NCI-H748 (cell line): Measurements from ENCODE around the gene KIAA1328.
"Not testable (repeated sequence)": the region's sequence is repeated elsewhere in the genome, so short reads cannot be mapped to it uniquely, and the experiment has no call there.

ENCODE experiments used
- DNase-seq: peaks from one replicate; lab custom pipeline; 2025; ENCODE audit not compliant: unreplicated experiment; lab: John Stamatoyannopoulos, UW

The KIAA1328 gene

DNA sequence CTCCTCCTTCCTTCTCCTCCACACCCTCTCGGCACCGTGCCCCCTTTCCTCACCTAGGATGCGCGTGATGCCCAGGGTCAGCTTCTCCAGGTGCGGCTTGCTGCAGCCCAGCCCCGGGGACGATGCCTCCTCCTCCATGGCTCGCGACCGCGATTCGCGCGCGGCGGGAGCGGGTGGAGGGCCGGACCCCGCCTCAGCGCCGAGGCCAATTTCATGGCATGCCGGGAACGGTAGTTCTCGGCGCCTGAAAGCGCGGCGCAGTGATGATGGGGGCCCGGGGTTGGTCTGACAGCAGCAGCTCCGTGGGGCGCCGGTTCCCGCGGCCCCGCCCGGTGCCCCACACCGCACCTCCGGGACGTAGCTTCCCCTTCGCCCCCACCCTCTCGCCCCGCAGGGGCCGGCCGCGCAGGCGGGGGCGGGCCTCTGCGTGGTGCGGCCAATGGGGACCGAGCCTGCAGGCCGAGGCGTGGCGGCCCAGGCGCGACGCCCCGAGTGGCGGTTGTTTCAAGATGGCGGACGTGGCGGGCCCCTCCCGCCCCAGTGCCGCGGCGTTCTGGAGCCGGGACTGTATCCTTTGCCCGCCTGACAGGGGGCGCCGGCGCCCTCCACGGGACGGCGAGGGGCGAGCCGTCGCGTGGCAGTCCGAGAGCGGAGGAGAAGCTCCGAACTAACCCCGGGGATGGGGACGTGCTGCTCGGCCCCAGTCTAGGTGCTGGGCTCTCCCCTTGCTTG lies at the start of gene KIAA1328, which contains the start of gene TPGS2:
KIAA1328 (plus strand) TSS at position 498 of the 732 bp plus-strand sequence; CDS start at position 510, 12 bp downstream.
TPGS2 (minus strand) TSS at position 373 of the 732 bp plus-strand sequence; CDS start at position 138, 235 bp downstream.
- peak; percentile 95 for DNase-seq

DNA sequence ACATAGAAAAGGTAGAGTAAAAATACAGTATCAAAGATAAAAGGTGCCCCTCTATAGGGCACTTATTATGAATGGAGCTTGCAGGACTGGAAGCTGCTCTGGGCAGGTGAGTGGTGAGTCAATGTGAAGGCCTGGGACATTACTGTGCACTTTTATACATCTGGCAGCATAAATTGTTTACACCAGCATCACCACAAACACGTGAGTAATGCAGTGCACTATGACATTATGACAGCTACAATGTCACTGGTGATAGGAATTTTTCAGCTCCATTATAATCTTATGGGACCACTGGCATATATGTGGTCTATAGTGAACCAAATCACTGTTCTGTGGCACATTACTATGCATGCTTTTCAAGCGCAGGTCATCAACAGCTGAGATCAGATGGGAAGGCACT lies 48.2 kb upstream of the KIAA1328 start:
- no peak for DNase-seq

DNA sequence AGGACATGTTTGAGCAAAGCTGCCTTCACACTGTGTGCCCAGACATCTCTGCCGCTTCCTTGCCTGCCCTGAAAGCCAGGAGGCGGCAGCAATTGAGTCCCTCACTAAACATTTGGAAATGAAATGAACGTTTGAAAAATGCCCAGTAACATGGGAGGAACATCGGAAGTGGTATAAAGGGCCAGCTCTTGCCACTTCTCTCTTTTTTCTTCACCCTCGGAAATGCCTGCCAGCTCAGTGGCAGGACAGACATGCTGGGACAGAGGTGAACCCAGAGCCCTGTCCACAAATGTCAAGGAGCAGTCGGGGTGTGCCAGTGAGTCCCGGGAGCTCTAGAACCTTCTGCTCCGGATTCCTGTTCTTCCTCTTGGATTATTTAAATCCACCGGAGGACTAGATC lies 46.2 kb upstream of the KIAA1328 start:
- DNase-seq: no peak

DNA sequence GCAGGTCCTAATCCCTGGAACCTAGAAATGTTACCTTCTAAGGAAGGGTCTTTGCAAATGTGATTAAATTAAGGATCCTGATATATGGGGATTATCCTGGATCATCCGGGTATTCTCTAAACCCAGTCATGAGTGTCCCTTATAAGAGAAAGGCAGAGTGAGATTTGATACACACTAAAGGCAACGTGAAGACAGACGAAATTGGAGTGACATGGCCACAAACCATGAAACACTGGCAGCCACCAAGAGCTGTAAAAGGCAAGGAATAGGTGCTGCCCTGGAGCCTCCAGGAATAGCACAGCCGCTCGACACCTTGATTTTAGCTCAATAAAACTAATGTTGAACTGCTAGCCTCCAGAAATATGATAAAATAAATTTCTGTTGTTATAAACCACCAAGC lies 45.1 kb upstream of the KIAA1328 start:
- DNase-seq: no peak

DNA sequence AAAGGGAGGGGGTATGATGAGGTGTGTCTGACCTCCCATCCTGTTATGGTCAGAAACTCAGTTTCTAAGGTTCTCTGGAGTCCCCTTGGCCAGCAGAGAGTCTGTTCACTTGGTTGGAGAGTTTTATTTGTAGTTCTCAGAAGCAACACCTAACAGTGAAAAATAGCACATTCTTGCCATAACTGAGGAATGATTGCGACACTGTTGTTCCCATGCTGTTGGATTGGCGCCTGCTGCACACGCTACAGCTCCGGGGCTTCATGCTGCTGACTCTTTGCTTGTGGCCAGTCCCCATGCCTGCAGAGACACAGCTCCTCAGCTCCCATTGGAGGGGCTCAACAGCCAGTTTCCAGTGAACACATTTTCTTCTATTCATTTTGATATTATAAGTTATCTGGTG lies 42.2 kb upstream of the KIAA1328 start:
- DNase-seq: no peak

DNA sequence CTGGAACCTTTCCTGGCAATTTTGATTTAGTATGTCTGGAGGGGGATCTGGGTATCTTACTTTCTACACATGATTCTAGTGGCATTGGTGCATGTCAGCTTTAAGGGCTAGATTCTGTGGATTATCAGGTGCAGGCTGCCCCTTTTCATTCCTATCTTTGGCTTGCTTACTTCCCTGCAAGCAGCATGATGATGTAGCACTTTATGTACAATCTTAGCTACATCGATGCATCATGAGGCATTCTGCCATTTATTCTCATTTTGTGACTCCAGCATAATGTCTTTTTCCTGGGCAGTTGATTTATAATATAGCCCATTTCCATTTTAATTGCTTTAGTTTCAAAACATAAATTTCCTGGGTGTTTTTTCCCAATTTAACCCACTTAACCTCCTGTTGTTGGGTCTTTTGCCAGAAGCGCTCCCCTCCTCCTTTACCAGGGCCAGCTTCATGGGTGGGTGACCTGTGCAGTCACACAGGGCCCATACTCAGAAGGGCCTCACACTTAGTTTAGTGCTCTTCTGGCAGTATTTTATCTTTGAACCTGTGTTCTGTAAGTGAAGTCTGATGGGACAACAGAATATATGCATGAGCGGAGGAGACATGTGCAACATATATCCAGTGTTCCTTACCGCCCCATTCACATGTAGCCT lies 36.2 kb upstream of the KIAA1328 start:
- DNase-seq: no peak

DNA sequence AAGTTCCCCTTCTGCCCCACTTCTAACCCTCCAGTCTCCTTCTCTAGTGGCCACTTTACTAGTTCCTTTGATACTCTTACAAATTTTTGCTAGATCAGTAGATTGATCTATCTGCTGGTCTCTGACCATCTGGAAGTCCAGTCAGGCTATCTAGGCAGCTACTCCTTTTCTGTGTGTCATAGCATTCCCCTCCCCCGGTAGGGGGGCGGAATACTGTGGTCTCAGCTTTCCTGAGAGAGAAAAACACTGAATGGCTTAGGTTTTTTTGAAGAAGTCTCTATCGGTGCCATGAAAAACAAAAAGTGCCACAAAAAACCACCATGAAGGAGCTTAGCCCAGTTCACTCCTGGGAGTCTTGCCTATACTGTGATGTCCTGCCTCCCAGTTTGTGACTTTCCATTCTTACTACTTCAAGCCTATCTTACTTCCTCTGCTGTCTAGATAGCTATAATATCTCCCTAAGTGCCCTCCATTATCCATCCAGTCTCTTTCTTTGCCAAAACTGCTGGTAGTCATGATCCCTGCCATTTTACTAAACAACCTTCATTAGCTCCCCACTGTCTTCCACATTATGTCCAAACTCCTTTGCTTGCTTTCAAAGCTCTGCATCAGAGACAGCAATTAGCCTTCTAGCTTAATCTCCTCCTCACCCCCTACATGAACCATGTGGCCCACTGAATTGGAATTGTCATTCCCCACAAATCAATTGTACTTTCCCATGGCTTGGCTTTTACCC lies 30.0 kb upstream of the KIAA1328 start:
- DNase-seq: no peak

DNA sequence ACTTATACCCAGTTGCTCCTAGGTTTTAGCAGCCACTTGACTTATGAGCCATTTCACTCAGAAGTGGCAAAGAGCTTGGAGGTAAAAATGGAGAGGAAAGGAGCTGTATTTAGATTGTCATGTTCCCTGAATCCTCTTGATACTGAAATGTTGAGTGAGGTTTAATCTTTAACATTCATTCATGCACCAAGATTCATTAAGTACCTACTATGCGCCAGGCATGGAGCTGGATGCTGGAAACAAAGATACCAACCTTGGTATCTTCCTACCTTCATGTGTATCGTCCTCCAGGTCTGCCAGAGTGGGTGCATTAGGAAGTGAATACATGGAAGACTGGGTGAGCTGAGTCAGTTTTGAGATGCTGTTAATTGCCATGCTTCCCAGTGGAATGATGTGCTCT lies 23.8 kb upstream of the KIAA1328 start:
- no peak for DNase-seq

DNA sequence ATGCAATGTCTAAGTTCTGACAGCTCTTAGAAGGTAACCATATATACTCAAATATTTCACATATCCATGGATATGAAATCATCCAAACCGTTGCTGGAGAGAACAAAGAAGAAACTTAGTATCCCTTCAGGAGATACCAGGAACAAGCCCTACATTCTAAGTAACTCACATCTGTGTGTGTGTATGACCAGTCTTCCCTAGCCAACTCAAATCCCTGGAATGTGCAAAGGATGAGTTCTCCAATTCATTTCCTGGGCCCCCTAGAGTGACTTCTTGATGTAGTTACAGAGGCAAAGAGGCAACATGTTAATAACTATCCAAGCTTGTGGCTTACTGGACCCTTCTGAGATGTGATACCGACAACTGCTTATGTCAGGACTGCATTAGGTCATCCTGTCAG lies 20.2 kb upstream of the KIAA1328 start:
- DNase-seq: no peak

DNA sequence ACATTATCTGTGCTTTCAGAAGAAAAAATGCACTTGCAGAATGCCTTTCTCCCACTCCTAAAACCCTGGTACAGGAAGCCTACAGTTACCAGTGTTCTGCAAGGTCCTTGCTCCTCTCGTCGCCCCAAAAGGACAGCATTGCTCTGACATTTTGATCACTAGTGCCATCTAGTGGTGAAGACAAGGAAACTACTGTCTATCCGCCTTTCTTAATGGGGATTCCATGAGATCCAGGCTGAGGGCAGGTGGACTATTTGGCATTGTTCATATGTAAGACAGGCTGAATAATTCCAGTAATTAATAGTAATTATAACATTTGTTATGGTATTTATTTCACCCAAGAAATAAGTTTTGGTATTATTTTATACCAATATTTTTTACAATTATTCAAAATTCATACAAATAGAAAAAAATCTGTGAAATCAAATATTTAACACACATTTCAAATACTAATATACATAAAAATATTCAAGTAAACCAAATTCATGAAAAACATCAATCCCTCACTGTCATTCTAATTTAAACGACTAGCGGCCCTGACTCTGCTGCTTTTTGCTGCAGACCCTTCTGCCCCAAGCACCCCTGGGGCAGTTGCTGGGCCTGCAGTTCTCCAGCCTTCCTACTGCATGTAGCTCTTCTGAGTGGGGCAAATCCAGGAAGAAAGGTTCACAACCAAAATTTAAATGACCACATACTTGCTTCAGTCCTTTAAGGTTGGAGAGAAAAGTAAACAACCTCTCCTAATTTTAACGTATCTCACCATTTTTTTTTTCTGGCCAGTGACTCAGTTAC lies 19.1 kb upstream of the KIAA1328 start:
- DNase-seq: peak; percentile 76

DNA sequence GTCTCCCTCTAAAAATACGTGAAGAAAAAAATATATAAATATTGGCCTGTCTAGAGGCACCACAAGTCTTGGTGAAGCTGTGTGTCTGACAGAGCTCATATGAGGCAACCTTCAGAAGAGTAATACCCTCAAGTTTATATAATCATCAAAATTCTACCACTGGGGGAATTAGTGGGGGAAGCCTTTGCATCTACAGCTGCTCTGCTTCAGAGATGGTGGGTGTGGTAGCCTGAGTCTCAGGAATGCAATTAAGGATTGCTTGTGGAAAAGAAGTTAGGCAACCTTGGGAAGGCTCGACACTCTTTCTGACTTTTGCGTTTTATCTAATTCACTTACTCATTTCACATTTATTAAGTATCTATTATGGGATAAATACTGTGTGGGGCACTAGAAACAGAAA lies 17.5 kb upstream of the KIAA1328 start:
- no peak for DNase-seq

DNA sequence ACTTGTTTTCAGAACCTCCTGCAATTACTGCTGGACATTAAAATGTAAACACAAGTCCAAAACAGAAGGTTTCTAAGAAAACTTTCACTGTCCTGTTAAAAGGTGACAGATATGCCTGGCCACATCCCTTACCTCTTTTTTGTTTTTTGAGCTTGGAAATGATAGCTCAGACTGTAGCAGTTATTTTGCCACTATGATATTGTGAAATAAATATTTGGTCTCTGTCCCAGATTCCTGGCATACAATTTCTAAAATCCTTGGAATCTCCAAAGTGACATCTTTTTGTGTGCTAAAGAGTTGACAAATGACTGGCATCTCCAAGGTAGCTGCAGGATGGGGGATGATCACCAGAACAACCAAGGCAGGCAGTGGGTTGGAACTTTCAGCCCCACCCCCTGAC lies 17.0 kb upstream of the KIAA1328 start:
- no peak for DNase-seq

DNA sequence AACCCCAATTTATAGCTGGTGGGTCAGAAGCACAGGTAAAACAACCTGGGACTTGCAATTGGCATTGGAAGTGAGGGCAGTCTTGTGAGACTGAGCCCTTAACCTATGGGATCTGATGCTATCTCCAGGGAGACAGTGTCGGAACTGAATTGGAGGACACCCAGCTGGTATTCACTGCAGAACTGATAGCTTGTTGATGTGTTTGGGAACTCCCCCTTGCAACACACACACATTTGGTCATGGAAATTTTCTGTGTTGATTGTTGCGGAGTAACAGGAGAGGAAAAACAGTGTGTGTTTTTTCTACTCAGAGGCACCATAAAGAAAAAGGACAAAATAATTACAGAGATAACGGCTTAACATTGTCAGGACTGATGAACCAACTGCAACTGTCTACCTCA lies 16.2 kb upstream of the KIAA1328 start:
- DNase-seq: no peak

DNA sequence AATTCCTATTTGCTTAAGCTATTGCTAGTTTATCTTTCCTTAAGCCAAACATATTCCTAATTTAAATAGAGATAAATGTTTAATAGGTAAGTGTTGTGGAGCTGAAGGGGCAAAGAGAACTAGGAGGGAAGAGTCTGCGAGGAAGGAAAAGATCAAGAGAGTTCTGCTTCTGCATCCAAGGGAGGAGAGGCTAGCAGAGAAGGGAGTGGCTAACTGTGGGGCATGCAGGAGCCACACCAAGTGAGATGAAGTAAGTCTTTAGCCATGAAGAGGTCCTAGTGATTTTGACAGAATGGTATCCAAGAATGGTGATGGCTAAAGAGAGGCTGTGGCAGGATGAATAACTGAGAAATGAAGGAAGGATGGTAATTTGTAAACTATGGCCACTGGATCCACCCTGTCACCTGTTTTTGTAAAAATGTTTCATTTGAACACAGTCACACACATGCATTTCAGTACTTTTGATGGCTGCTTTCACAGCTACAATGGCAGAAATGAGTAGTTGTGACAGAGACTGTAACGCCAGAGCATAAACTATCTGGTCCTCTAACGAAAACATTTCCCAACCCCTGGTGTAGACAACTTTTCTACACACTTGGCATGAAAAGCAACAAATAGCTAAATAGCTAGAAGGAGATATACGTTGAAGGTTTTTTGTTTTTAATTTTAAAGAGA lies 15.7 kb upstream of the KIAA1328 start:
- no peak for DNase-seq

DNA sequence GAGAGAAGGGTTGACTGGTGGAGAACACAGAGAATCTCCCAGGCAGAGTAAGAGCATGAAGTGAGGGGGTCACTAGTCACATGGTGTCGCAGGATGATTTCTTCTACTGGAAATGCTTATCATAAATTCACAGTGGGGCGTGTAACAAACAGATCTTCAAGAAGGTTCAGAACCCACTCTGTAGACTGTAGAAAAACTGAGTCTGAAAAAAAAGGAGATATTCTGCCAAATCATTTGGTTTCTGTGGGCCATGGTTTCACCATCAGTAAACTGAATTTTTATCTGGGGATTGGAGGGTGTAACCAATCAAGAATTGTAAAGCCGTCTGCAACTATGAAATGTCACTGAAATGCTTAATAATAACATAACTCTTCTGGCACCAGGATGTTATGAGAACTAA lies 15.1 kb upstream of the KIAA1328 start:
- no peak for DNase-seq

DNA sequence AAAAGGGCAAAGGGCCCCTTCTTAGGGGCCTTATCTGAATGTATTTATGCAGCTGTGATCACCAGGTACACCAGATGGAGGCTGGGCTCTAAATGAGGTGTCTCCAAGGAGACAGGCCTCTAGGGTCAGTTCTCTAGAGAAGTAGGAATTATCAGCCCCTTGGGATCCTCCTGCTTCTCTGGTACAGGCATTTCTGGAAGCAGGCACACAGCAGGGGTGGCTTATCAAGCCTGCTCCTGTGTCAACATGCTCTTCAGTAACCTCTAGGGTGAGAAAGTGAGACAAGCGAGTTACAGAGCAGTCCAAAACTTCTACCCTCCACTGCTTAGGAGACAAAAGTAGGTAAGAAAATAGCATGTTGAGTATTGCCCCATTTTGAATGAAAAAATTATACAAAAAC lies 13.9 kb upstream of the KIAA1328 start:
- DNase-seq: no peak

DNA sequence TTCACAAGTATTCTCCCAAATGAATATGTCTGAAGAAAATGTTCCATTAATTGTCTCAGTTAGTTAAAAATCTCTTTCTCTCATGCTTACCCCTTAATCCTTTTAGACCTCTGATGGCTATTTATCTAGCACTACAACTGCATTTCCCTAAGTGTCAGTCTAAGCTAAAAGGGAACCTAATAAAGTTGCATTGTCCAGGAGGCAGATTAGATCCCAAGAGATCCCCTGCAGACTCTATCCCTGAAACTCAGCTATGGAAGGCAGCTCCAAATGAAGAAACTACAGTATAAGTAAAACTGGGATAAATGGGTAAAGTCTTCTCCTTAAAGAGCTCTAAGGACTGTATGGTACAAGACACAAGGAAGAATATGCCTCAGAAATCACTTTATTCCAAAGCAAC lies 12.8 kb upstream of the KIAA1328 start:
- not testable (repeated sequence) for DNase-seq

DNA sequence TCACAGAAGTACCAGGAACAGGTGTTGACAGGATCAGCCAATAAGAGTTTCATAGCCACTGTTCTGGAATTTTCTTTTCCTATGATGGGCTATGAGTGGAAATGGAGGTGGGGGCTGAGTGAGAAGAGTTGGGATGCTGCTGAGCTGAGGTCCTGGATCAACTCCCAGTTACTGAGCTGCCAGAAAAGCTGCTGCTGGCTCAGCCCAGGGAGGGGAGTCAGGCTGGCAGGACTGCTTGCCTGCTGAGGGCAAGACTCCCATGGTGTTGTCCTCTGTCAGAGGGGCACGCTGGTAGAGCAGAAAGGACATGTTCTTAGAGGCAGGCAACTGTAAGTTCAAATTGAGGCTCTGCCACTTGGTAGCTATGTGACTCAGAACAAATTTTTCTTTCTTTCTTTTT lies 11.9 kb upstream of the KIAA1328 start:
- DNase-seq: no peak

DNA sequence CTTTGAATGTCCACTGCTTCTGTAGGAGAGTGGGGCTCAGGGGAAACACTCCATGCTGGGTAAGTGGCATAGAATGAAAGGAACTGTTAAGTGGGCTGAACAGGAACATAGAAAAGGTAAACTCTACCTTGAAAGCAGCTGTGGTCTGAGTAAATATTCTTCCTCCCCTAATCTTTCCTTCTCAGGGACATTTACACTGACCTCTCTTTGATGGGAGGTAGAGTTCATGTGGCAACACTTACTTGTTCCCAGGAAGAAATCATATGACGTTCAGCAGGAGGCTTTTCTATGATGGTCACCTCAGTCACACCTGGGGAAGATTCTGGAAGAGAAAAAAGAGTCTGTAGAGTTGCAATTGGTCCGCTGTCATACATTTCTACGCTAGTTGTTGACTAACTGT lies 10.3 kb upstream of the KIAA1328 start:
- DNase-seq: no peak

DNA sequence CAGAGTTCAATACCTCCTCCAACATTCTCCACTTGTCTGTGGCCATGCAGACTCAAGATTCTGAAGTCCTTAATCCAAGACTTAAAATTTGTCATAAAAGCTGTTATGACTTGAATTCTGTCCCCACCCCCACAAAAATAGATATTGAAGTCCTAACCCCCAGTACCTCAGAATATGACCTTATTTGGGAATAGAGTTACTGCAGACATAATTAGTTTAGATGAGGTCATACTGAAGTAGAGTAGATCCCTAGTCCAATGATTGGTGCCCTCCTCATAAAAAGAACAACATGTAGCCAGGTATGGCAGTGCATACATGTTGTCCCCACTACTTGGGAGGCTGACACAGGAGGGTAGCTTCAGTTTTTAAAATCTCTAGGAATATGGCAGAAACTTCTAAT lies 9.3 kb upstream of the KIAA1328 start:
- no peak for DNase-seq

DNA sequence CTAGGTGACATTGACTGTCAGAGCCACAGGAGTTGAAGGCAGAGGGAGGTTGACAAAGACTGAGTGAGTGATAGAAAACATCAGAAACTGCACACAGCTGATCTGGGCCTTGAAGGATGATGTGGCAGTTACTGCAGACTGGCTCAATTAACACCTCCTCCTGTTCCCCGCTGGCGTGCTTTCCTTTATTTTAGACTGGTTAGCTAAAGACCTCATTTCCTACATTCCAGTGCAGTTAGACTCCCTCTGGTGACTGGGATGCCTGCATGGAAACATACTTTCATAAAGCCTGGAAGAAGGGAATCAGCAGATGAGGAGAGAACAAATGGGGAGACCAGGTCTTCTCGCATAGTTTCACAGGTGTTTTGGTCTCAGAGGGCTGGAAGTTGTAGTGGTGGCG lies 7.2 kb upstream of the KIAA1328 start:
- no peak for DNase-seq
